ENCODE results near the gene ERVH48-1.

DNA sequence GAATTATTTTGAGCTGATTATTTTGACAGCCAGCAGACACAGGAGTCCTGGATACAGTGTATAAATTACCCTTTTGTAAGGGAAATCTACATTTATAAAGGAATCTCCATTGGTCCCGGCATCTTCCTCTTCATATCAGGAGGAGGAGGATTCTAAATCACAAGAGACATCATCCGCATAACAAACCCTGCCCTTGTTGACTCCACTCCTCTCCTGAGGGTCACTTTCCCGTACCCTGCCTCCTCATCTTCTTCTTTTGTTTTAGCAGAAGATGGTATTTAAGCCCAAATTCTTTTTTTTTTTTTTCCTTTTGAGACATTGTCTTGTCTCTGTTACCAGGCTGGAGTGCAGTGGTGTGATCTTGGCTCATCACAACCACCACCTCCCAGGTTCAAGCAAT lies 34.3 kb upstream of the ERVH48-1 start:
- TF ChIP-seq CTCF (IDR thresholded peaks at IDR 0.05), result no peak
- TF ChIP-seq POLR2A (IDR thresholded peaks at IDR 0.05), result no peak
- no peak for TF ChIP-seq EP300 (IDR thresholded peaks at IDR 0.05)

Data from upper lobe of left lung (tissue), 4 donors.